Measurements from ENCODE around the gene SMIM10.
"Not testable (repeated sequence)": the region's sequence is repeated elsewhere in the genome, so short reads cannot be mapped to it uniquely, and the experiment has no call there.

SMIM10 gene

GRCh38 chrX:134990801-134991481, at the start of gene SMIM10:
TSS of gene SMIM10 (plus strand) at chrX:134990991. CDS start at chrX:134991096, 105 bp downstream.
- no peak for TF ChIP-seq CTCF (IDR thresholded peaks at IDR 0.05)
- H3K4me3 ChIP-seq, result peak within 1 kb of the TSS; percentile 66
- peak; percentile 81 for DNase-seq (ENCODE audit: low spot score)
- H3K27ac ChIP-seq, result peak within 1 kb of the TSS; percentile 56 to 62

- DNase-seq (ENCODE audit: low spot score); H3K27ac ChIP-seq; H3K4me3 ChIP-seq: not testable (repeated sequence)
Measured at GRCh38 chrX:134946364-134946763, 44.4 kb upstream of the SMIM10 start.

- no peak for TF ChIP-seq CTCF (IDR thresholded peaks at IDR 0.05)
- Histone ChIP-seq H3K27ac (no peak overlapping the region), H3K4me3 (no peak overlapping the region)
- DNase-seq (ENCODE audit: low spot score), result no peak
Measured at GRCh38 chrX:134948333-134949241, 42.2 kb upstream of the SMIM10 start.

- H3K27ac ChIP-seq, result no peak overlapping the region
- TF ChIP-seq CTCF (IDR thresholded peaks at IDR 0.05), result no peak
Measured at GRCh38 chrX:134949271-134949670, 41.5 kb upstream of the SMIM10 start.

GRCh38 chrX:134957836-134958235, 33.0 kb upstream of the SMIM10 start:
- no peak for TF ChIP-seq CTCF (IDR thresholded peaks at IDR 0.05)
- no peak overlapping the region for H3K27ac ChIP-seq
- H3K4me3 ChIP-seq, result no peak overlapping the region
- no peak for DNase-seq (ENCODE audit: low spot score)

More at GRCh38 chrX:134949271-134949670, 41.5 kb upstream of the SMIM10 start:
- H3K4me3 ChIP-seq, result no peak overlapping the region
- DNase-seq (ENCODE audit: low spot score), result no peak

GRCh38 chrX:134960366-134960765, 30.4 kb upstream of the SMIM10 start:
- not testable (repeated sequence) for H3K27ac ChIP-seq; H3K4me3 ChIP-seq; DNase-seq (ENCODE audit: low spot score)

GRCh38 chrX:134963041-134963440, 27.8 kb upstream of the SMIM10 start:
- no peak for DNase-seq (ENCODE audit: low spot score)
- Histone ChIP-seq H3K27ac (no peak overlapping the region), H3K4me3 (no peak overlapping the region)
- TF ChIP-seq CTCF (IDR thresholded peaks at IDR 0.05), result no peak

- no peak for DNase-seq (ENCODE audit: low spot score)
- no peak overlapping the region for H3K27ac ChIP-seq
- H3K4me3 ChIP-seq, result no peak overlapping the region
- no peak for TF ChIP-seq CTCF (IDR thresholded peaks at IDR 0.05)
Measured at GRCh38 chrX:134969726-134970125, 21.1 kb upstream of the SMIM10 start.
